PFSK-1 (cell line): ENCODE results near the gene KCNMB2.

ENCODE experiments used
- FOXP2 ChIP-seq: optimal IDR thresholded peaks from 2 replicates; pipeline ENCODE3; 2011; ENCODE audit warnings: borderline replicate concordance, control low read depth, inconsistent platforms; ENCODE audit not compliant: insufficient read depth; ENCODE audit errors: extremely low read length, extremely low read depth
- POLR2AphosphoS5 ChIP-seq: IDR thresholded peaks from 2 replicates; pipeline ENCODE4 v1.6.1; 2012; ENCODE audit warnings: low read depth, mild to moderate bottlenecking, control low read depth, low read length, moderate library complexity
- SIN3A ChIP-seq: IDR thresholded peaks from 2 replicates; pipeline ENCODE4 v1.6.1; 2012; ENCODE audit warnings: mild to moderate bottlenecking, low read length, moderate library complexity, borderline replicate concordance; ENCODE audit not compliant: insufficient read depth
- TAF1 ChIP-seq: IDR thresholded peaks from 2 replicates; pipeline ENCODE4 v1.6.1; 2012; ENCODE audit warnings: low read length, control low read depth, borderline replicate concordance; ENCODE audit not compliant: insufficient read depth
- TF ChIP-seq, protein P1 (sequence below), 2 experiments: IDR thresholded peaks; 2 replicates each; pipeline versions ENCODE4 v1.6.1 to v1.8.0; 2011 to 2012; ENCODE audit warnings: low read depth in 2 of 2, low read length in 2 of 2, control low read depth in 1 of 2, inconsistent platforms in 1 of 2, mild to moderate bottlenecking in 1 of 2, moderate library complexity in 1 of 2; ENCODE audit not compliant: insufficient read depth in 1 of 2

KCNMB2 gene

DNA sequence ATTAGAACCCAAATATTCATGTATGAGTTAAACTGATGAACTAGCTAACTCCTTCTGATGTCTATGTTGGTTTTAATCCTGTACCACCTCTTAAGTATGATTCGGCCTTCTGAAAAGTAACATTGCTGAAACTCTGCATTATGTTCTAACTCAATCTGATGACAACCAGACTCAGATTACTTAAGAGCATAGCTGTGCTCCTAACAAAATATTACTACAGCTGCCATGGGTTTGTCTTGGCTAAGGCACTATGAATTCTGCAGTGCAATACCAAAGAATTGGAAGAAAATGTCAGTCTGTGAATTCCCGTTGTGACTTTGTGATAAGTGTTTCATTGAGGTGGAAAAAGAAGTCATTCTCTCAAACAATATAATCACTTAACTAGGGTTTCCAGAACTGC lies 311.0 kb downstream of the KCNMB2 start:
- TF ChIP-seq SIN3A (no peak), FOXP2 (no peak), POLR2AphosphoS5 (no peak)
- TF ChIP-seq, protein P1, sequence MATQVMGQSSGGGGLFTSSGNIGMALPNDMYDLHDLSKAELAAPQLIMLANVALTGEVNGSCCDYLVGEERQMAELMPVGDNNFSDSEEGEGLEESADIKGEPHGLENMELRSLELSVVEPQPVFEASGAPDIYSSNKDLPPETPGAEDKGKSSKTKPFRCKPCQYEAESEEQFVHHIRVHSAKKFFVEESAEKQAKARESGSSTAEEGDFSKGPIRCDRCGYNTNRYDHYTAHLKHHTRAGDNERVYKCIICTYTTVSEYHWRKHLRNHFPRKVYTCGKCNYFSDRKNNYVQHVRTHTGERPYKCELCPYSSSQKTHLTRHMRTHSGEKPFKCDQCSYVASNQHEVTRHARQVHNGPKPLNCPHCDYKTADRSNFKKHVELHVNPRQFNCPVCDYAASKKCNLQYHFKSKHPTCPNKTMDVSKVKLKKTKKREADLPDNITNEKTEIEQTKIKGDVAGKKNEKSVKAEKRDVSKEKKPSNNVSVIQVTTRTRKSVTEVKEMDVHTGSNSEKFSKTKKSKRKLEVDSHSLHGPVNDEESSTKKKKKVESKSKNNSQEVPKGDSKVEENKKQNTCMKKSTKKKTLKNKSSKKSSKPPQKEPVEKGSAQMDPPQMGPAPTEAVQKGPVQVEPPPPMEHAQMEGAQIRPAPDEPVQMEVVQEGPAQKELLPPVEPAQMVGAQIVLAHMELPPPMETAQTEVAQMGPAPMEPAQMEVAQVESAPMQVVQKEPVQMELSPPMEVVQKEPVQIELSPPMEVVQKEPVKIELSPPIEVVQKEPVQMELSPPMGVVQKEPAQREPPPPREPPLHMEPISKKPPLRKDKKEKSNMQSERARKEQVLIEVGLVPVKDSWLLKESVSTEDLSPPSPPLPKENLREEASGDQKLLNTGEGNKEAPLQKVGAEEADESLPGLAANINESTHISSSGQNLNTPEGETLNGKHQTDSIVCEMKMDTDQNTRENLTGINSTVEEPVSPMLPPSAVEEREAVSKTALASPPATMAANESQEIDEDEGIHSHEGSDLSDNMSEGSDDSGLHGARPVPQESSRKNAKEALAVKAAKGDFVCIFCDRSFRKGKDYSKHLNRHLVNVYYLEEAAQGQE (IDR thresholded peaks at IDR 0.05; ENCODE audit: insufficient read depth in 1 of 2, low read depth in 2 of 2, low read length in 2 of 2): no peak

DNA sequence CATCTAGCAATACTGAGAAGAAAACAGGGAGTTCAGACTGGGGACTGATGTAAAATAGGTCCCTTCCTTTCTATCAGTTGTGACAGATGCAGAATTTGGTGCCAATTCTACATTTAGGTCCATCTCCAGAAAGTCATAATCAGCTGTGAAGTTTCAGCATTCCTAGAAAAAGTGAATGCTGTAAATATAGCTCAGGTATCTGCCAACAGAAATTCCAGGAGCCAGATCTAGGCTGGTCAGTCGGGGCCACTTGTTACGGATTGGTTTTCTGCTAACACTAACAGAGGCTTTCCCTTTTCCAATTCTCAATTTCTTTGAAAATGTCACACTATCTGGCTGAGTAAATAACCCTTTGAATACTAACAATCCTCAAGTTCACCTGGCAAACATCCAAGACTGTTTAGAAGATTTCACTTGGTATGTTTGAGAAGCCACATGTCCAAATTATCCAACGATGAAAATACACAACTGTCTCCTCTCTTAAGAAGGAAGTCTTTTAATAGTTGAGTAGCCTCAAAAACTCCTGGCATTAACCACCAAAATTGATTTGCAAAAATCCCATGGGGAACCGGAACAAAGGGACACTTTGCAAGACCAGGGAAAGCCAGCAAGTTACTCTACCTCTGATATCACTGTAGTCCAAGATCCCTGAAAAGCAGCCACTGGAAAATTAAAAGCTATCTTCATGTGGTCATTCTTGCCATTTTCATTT lies 313.1 kb downstream of the KCNMB2 start:
- TF ChIP-seq TAF1 (no peak), POLR2AphosphoS5 (no peak), SIN3A (no peak), FOXP2 (no peak)
- TF ChIP-seq, protein P1 (IDR thresholded peaks at IDR 0.05; ENCODE audit: insufficient read depth in 1 of 2, low read depth in 2 of 2, low read length in 2 of 2): no peak

DNA sequence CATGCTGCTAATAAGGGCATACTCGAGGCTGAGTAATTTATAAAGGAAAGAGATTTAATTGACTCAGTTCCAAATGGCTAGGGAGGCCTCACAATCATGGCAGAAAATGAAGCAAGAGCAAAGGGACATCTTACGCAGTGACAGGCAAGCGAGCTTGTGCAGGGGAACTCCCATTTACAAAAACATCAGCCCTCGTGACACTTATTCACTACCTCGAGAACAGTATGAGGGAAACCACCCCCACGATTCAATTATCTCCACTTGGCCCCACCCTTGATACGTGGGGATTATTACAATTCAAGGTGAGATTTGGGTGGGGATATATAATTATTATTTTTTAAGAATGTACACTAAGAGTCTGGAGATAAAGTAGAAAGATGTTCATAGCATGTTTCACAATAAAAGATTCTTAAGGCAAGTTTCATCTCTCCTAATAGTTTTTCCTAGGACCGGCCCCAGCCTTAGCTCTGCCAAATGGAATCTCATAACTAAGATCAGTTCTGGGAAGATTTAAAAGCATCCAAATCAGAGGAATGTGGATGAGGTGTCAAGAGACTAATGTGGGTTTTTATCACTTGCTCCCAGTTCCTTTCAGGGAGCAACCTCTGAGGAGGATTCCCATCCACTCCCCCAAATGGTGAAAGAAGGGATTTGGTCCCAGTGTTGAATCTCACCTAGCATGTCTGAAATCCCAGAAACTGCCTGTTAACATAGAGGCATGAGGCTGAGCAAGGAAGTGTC lies 314.4 kb downstream of the KCNMB2 start:
- TF ChIP-seq TAF1: no peak

DNA sequence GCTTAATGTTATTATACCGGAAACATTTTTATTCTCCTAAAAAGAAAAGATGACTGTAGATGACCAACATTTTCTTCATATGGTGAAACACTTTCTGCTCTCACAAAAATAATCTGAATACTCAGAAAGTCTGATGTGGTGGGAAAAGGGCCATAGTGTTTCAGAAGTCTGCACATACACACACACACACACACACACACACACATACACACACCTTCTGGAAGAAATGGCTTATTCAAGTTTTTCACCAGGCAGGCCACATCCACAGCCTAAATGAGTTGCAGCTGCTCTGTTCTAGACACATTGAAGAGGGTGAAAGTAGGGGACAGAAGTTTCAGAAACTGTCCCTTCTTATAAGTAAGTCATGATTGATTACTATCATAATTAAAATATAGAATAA lies 315.3 kb downstream of the KCNMB2 start:
- TF ChIP-seq TAF1 (no peak), POLR2AphosphoS5 (no peak), SIN3A (no peak)
- TF ChIP-seq, protein P1 (IDR thresholded peaks at IDR 0.05; ENCODE audit: insufficient read depth in 1 of 2, low read depth in 2 of 2, low read length in 2 of 2): no peak

DNA sequence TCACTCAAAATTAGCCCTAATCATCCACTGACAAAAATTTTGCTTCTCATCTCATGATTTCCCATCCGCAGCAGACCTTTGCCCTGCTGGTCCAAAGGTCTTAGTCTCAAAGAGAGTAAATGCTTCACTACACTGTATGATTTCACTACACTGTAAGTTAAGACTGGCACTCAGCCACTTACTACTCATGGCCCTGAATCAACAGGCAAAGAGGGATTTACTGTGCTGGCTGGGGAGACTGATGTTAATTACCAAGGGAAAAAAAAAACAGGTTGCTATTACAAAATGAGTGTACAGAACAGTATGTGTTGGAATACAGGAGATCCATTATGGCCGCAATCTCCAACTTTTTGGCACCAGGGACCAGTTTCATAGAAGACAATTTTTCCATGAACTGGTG lies 320.6 kb downstream of the KCNMB2 start:
- TF ChIP-seq POLR2AphosphoS5: no peak
- no peak for TF ChIP-seq FOXP2

DNA sequence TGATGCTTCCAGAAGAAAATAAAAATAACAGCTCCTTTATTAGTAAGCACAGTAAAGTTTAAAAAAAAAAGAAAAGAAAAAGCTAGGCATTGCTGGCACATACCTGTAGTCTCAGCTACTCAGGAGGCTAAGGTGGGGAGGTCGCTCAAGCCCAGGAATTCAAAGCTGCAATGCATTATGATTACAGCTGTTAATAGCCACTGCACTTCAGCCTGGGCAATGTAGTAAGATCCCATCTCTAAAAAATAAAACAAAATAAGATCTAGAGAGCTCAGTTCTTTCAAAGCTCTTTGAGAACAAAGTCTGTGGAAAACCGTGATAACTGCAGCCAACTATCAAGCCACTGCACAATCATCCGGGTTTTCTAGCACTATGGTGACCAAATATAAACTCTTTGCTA lies 323.1 kb downstream of the KCNMB2 start:
- TF ChIP-seq, protein P1 (IDR thresholded peaks at IDR 0.05; ENCODE audit: insufficient read depth in 1 of 2, low read depth in 2 of 2, low read length in 2 of 2): no peak
- TF ChIP-seq TAF1 (no peak), SIN3A (no peak), POLR2AphosphoS5 (no peak), FOXP2 (no peak)
